GM18868 (cell line): ENCODE results near the gene EML4.
"Not testable (repeated sequence)": the region's sequence is repeated elsewhere in the genome, so short reads cannot be mapped to it uniquely, and the experiment has no call there.

Source experiments
- ATAC-seq: cut with Tn5 transposase; IDR thresholded peaks from one replicate; pipeline ENCODE4 v1.9.1; 2021; ENCODE audit warnings: mild to moderate bottlenecking, moderate library complexity; ENCODE audit not compliant: unreplicated experiment

Gene EML4

DNA sequence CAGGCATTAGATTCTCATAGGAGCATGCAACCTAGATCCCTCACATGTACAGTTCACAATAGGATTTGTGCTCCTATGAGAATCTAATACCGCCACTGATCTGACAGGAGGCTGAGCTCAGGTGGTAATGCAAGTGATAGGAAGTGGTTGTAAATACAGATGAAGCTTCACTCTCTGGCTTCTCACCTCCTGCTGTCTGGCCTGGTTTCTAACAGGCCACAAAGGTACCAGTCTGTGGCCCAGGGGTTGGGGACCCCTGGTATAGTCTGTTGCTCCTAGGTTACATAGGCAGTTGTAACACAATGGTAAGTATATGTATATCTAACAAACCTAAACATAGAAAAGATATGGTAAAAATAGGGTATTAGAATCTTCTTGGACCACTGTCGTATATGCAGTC lies 81.8 kb downstream of the EML4 start:
- no peak for ATAC-seq

DNA sequence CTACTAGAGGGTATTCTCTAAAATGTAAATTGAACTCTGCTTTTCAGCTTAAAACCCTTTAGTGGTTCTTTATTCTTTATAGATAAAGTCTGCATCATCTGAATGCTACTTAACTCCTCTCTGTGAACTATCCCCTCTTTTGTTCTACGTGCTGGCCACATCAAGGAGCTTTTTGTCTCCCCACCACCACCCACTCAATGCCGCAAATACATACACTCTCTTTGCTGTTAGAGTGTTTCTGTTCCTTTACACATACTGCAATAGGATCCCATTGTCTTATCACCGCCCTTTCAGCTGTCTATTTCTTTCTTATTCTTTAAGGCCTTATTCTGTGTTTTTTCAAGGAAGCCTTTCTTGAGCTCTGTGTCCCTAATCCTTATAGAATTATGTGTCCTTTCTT lies 83.3 kb downstream of the EML4 start:
- no peak for ATAC-seq

DNA sequence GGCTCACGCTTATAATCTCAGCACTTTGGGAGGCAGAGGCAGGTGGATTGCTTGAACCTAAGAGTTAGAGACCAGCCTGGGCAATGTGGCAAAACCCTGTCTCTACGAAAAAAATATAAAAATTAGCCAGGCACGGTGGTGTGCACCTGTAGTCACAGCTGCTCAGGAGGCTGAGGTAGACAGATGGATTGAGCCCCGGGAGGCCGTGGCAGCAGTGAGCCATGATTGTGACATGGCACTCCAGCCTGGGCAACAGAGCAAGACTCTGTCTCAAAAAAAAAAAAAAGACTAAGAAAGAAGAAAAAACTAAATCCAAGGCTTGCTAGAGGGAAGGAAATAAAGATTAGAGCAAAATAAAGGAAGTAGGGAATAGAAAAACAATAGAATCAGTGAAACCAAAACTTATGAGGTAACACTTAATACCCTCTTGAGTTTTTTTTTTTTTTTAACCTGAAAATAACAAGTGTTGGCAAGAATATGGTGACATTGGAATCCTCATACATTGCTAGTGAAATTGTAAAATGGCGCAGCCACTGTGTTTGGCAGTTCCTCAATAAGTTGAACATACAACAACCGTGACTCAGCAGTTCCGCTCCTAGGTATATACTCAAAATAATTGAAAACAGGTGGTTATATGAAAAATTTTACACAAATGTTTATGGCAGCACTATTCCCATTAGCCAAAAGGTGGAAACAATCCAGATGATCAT lies 85.2 kb downstream of the EML4 start:
- no peak for ATAC-seq

DNA sequence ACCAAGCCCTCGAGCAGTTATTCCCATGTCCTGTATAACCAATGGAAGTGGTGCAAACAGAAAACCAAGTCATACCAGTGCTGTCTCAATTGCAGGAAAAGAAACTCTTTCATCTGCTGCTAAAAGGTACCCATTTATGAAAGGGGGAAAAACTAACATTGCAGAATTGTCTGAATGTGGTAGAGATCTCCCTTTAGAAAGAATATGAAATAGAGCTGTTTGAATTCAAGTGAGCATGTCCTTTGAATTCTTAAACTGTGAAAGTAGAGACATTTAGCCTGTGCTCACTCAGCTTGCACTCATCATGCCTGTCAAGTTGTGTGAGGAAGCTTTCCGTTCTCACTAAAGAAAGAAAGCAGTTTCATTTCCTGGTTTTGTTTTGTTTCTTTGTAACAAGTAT lies 87.4 kb downstream of the EML4 start:
- ATAC-seq = peak; percentile 84

DNA sequence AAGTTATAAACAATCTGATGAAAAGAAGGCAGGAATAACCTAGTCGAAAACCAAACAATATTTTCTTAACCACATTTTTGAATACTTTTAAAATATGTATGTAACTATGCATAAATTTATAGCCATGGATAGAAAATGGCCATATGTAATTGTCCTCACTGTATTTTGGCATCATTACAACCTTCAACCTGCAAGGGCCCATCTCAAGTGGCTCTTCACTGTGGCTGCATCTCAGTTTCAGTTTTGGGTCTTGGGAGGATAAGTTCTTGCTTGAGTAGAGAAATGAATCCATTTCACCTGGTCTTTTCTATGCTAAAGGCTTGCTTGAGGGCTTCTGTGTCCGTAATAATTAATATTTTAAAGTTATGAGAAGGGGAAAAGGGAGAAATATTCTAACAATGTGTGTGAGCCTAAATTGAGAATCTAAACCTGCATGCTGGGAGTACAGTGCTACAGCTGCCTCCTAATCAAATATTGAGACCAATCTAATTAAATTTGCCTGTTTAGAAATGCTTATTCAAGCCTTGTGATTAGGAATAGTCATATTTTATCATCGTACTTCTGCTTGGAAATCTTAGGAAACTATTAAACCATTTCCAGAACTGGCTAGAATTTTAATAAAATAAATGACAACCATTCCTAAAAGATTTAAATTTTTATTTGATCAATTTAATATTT lies 92.5 kb downstream of the EML4 start:
- no peak for ATAC-seq

DNA sequence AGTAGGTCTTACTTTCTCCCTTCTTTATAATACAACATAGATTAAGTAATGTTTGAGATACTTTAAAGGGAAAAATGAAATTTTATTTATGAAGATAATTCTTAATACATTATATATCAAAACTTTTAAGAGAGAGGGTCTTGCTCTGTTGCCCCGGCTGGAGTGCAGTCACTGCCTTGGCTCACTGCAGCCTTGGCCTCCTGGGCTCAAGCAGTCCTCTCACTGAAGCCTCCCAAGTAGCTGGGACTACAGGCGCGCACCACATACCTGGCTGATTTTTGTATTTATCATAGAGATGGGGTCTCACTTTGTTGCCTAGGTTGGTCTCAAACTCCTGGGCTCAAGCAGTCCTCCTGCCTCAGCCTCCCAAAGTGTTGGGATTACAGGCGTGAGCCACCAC lies 97.1 kb downstream of the EML4 start:
- ATAC-seq = no peak

DNA sequence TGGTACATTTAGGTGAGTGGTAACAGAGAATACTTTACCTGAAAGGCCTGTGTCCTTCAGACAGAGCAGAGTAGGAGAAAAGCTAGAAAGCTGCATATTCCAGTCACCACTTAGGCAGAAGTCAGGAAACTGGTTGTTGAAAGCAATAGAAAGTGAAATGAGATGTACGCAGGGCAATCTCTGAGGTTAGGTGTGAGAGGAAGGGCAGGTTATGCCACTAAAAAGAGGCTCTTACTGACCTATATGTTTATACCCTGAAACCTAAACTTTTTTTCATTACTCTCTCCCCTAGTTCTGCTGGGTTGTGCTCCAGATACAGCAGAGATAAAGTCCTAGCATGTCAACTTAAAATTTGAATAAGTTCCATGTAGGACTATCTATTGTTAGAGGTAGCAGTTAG lies 98.4 kb downstream of the EML4 start:
- no peak for ATAC-seq

DNA sequence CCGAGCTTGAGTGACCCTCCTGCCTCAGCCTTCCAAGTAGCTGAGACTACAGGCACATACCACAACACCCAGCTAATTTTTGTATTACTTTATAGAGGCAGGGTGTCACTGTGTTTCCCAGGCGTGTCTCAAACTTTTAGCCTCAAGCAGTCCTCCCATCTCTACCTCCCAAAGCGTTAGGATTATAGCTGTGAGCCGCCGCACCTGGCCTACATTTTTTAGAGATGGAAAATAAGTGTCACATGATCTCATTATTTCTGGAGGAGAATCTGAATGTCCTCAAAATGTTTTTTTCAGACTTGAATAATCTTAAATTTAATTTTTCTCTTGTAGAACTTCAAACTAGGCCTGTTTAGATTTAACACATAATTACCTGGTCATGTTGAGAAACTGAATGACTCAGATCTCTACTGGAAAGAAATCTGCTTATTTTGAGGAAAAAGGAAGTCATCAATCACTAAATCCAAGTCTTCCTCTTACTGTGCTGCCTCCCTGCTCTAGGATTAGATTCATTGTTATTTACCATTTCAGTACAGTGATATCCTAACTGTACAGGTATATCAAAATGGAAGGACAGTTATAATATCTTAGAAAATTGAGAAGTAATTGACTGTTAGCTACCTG lies 99.5 kb downstream of the EML4 start:
- ATAC-seq = no peak

DNA sequence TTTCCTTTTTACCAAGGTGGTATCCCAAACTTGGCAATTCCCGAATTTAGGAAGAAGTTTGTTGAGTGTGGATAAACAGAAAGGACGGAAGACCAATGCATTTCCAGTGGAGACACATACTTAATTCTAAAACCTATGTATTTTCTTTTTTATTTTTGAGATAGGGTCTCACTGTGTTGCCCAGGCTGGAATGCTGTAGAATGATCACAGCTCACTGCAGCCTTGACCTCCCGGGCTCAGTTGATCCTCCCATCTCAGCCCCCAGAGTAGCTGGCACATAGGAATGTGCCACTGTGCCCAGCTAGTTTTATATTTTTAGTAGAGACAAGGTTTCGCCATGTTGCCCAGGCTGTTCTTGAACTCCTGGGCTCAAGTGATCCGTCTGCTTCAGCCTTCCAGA lies 101.6 kb downstream of the EML4 start:
- ATAC-seq = no peak

DNA sequence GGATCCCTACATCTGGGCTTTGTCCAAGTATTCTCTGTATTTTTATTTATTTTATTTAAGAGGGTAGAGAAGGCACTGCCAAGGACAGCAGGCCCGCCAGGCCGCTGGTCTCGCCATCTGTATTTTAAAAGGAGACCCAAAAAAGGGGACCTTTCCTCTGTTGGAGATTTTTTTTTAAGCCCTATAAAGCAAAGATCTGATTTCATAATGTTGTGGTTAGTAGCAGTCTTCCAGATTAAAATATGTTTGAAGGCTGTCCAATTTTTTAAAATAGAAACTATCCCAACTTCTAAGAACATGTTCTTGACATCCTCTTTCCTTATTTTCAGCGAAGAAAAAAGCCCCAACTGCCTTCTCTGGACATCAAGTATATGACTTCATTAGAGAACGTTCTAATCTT lies 102.1 kb downstream of the EML4 start:
- not testable (repeated sequence) for ATAC-seq

DNA sequence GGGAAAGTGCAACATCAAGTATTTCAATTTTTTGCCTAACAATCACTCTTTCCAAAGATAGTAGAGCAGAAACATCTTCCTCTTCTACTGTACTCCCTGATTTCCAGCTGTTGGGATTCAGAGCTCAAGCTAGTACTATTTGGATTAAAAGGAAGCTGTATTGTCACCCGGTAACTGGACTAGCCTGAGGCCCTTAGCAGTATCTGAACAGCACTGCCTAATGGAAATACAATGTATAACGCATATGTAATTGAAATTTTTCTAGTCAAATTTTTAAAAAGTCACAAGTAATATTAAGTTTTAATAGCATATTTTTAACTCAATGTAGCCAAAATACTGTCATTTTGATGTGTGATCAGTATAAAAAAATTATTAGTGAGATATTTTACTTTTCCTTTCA lies 105.7 kb downstream of the EML4 start:
- ATAC-seq = no peak

DNA sequence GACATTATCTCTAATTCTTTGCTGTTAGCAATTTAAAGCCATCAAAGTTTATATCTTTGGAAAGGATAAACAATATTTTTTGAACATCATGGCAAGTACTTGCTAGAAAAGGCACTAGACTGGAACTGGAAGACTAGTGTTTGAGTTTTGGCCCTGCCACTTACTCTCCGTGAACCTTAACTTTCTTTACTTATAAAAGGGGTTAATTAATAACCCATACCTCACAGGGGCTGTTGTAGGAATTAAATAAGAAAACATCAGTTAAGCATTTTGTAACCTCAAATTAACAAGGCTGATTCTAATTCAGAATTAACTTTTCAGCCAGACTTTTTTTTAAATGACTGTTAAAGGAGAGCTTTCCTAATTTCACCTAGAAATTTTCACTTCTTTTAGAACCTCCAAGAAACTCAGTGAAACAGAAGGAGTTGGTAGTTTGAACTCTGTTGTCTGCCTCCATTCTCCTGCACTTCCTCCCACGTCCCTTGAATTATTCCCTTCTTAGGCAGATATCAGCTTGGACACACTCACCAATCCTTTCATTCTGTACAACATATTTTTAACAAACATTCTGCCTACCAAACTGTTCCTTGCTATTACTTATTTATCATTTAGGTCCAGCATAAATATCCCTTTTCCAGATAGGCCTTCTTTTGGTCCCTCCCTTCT lies 112.4 kb downstream of the EML4 start:
- ATAC-seq = no peak

DNA sequence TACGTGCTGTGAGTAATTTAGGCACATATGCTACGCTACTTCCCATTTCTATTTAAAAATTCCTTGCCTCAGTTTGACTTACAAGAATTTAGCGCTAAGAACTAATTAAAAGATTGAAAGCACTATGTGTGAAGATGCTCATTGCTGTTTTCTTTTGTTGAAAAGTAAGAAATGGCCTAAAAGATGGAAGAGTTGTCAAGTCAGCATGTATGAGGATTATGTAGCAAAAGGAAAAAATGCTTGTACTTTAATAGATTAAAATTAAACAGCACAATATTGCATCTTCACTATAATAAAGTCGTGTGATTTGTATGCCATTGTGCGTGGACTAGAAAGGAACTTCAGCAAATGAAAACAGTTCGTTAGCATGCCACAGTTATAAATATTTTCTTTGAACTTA lies 114.9 kb downstream of the EML4 start:
- no peak for ATAC-seq

DNA sequence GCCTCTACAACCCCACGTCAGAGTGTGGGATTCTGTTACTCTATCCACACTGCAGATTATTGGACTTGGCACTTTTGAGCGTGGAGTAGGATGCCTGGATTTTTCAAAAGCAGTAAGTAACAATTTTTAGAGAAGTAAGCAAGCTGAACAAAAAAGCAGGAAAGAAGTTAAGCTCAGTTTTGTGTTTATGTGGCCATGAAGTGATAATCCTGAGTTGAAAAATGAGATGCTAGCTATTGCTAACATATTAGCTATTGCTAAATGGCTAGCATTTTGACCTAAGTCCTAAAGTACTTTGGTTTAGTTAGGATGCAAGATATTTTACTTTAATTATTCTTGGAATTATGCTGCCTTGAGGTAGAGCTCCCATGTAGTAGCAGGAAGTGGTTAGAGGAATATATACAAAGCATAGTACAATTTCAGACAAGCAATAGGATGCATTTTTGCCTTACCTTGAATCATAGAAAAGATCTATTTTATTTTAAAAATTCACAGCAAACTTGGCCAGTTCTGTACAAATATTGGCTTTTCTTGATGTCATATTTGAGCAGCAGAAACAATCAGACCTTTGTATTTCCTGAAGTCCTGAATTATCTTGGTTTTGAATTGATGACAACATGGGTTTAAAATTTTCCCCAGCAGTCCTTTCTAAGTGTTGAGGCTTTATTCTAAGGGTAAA lies 117.3 kb downstream of the EML4 start:
- no peak for ATAC-seq

DNA sequence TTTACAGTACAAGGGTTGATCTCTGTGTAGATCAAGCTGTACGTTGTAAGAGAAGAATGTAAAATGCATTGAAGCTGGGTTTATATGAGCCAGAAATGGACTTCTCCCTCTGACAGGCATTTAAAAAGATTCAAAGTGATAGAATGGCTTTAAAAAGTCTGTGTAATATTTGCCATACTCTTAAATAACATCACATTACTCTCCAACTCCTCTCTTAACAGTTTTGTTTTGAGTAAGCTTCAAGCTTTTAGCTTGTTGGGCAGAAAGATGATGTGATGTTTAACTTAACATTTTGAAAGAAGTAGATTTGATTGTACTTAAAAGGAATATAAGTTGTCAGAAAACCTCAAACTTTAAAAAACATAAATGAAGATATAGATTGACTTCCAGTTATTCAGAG lies 119.7 kb downstream of the EML4 start:
- ATAC-seq = no peak

DNA sequence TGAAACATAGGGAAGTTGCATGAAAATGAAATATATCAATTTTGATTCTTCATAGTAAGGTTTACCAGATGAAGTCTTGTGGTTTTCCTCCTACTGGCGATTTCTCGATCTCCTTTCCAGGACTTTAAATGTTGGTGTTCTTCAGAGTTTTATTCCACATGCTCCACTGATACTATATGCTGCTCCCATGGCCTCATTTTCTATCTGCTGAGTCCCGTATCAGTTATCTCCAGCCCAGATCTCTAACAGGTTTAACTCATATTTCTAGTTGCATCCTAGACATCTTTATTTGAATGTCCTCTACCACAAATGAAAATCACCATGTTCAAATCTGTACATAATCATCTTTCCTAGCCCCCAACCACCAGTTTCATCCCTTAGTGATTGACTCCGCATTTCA lies 120.1 kb downstream of the EML4 start:
- no peak for ATAC-seq

DNA sequence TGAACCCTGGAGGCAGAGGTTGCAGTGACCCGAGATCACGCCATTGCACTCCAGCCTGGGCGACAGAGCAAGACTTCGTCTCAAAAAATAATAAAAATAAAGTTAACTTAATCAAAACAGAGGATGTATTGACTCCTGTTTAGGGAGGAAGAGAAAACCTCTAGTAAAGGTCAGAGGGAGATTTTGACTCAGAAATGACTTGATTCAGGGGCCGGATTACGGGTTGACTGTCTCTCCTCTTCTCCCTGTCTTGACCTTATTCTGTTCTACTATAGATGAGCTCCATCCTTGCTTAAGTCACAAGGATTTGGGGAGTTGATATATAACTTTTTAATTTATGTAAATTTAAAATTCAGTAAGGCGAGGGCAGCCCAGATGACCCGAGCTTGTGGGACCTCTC lies 120.9 kb downstream of the EML4 start:
- no peak for ATAC-seq

DNA sequence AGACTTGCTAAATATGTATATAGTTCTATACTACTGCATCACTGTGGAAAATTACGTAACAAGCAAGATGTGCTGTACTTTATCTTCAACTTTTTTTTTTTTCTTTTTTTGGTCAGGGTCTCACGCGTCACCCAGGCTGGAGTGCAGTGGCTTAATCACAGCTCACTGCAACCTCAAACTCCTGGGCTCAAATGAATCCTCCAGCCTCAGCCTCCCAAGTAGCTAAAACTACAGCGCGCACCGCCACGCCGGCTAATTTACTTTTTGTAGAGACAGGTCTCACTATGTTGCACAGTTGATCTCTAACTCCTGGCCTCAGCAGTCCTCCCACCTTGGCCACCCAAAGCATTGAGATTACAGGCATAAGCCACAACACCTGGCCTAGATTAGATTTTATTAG lies 123.9 kb downstream of the EML4 start:
- ATAC-seq = no peak

DNA sequence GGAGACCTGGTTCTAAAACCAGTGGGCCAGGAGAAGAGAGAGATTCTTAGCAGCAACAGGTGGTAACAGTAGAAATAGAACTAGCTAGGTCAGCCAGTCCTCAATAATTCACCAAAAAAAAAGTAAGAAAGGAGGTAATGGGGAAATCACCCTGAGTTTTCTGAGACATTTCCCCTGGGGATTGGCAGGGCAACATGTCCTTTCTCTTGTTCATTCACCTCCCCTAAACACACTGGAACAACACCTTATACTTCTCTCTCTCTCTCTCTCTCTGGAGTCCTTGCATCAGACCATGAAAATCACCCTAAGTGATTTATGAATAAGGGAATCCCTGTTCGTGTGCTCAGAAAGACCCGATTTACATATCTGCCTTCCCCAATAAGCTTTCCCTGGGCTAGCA lies 127.1 kb downstream of the EML4 start:
- ATAC-seq = peak; percentile 81

DNA sequence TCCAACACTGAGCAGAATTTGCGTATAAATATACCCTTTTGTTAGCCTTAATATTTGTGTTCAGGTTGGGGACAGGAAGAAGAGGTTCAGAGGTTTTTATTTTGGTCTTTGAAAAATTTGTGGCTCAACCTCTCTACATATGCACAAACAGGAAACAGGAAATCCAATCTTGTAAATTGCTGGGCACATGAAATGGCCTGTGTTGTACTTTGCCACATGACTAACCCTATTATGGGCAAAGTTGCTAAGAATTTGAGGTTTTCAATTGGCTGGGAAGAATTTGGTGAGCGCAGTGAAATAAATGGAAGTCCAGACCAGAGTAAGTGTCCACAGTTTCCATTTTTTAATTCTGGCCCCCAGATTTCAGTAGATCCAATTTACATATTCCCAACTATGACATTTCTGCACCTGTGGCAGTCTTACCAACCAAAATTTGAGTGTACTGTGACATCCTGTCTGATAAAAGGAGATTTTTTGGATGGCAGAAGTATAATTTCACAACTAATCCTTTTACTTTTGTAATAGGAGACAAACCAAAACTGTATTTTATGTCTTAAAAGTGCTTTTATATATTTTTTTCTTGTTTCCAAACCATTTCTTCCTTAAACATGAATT lies 128.3 kb downstream of the EML4 start:
- ATAC-seq = no peak

DNA sequence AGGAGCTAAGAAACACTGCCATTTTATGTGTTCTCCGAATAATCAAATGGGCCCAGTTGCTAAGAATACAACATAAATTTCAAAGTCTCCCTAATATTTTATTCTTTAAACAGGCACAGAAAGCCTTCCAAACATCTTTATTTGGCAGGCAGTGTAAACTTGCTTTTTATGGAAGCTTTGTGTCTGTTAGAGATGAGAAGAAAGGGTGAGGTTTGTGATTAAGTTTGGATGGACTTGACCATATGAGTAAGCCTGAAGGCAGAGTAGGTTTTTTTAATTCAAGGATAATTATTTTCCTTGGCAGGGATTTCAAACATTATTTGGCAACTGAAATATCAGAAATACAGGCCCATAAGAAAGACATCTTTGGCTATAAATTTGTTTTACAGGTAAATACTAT lies 129.0 kb downstream of the EML4 start:
- no peak for ATAC-seq
